Measurements from ENCODE around the gene THRB.

The THRB gene

DNA sequence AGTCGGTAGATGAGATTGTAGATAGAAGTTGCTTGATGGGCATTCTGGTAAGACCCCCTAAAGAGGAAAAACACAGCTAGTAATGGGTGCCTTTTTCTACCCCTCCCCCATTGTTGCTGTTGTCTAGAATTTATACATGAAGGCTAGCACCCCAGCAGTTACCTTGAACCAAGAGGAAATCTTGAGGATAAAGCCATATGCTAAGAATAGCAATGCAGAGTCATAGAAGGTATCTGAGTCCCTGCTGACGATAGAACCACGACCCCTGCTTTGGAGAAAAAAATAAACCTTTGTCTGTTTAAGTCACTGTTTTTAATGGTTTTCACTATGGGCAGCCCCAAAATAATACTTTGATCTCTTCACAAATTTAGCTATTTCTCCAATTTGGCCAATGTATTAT lies 162.6 kb downstream of the THRB start:
- no peaks in the 10 kb centered on the region for H3K9me2 ChIP-seq (ENCODE audit: low read depth, low read length)
- H3K79me2 ChIP-seq (ENCODE audit: insufficient read depth, low read length) = no peaks in the 10 kb centered on the region
- no peaks in the 10 kb centered on the region for H3K36me3 ChIP-seq (ENCODE audit: insufficient read depth, low read length)
- H3K27me3 ChIP-seq (ENCODE audit: insufficient read depth, low read length) = no peaks in the 10 kb centered on the region
- no peak overlapping the region for H3K9ac ChIP-seq (ENCODE audit: low read length)
- no peak for TF ChIP-seq EZH2 (IDR thresholded peaks at IDR 0.05; ENCODE audit: borderline replicate concordance, low read length)
- no peak for TF ChIP-seq CTCF (IDR thresholded peaks at IDR 0.05; ENCODE audit: low read length)
- H2AFZ ChIP-seq (ENCODE audit: low read length) = no peak overlapping the region
- H3K27ac ChIP-seq (ENCODE audit: low read depth, low read length, poor library complexity, severe bottlenecking) = no peak overlapping the region
- no peak overlapping the region for H3K4me3 ChIP-seq (ENCODE audit: low read depth, low read length, poor library complexity, severe bottlenecking)
- H3F3A ChIP-seq (ENCODE audit: insufficient read depth, low read length) = no peaks in the 10 kb centered on the region
- no peaks in the 10 kb centered on the region for H4K20me1 ChIP-seq (ENCODE audit: insufficient read depth, low read length)
- H3K4me2 ChIP-seq (ENCODE audit: low read length) = no peak overlapping the region
- H3K4me1 ChIP-seq (ENCODE audit: insufficient read depth, low read length, severe bottlenecking) = no peaks in the 10 kb centered on the region
- H3K9me3 ChIP-seq (ENCODE audit: low read length) = no peaks in the 10 kb centered on the region

DNA sequence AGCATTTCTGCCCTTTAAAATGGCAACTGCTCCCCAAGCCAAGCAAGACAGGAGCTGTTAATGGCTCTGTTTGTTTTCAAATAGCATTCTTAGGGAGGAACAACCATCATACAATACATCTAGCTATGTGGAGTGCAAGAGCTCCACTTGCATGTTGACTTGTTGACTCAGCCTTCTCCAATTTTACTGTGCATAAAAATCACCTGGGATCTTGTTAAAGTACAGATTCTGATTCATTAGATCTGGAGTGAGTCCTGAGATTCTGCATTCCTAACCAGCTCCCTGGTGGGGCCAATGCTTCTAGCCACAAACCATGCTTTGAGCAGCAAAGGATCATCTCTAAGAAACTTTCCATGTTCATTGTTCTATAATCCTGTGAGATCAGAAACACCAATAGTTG lies 171.4 kb downstream of the THRB start:
- no peaks in the 10 kb centered on the region for H4K20me1 ChIP-seq (ENCODE audit: insufficient read depth, low read length)
- no peak overlapping the region for H3K9ac ChIP-seq (ENCODE audit: low read length)
- no peaks in the 10 kb centered on the region for H3K9me2 ChIP-seq (ENCODE audit: low read depth, low read length)
- H3K4me1 ChIP-seq (ENCODE audit: insufficient read depth, low read length, severe bottlenecking) = no peaks in the 10 kb centered on the region
- no peak overlapping the region for H3K4me3 ChIP-seq (ENCODE audit: low read depth, low read length, poor library complexity, severe bottlenecking)
- no peaks in the 10 kb centered on the region for H3K9me3 ChIP-seq (ENCODE audit: low read length)
- H3F3A ChIP-seq (ENCODE audit: insufficient read depth, low read length) = no peaks in the 10 kb centered on the region
- TF ChIP-seq CTCF (IDR thresholded peaks at IDR 0.05; ENCODE audit: low read length) (no peak), EZH2 (IDR thresholded peaks at IDR 0.05; ENCODE audit: borderline replicate concordance, low read length) (no peak)
- no peaks in the 10 kb centered on the region for H3K36me3 ChIP-seq (ENCODE audit: insufficient read depth, low read length)
- H3K79me2 ChIP-seq (ENCODE audit: insufficient read depth, low read length) = no peaks in the 10 kb centered on the region
- H3K4me2 ChIP-seq (ENCODE audit: low read length) = no peak overlapping the region
- H3K27ac ChIP-seq (ENCODE audit: low read depth, low read length, poor library complexity, severe bottlenecking) = no peak overlapping the region
- H3K27me3 ChIP-seq (ENCODE audit: insufficient read depth, low read length) = no peaks in the 10 kb centered on the region
- no peak overlapping the region for H2AFZ ChIP-seq (ENCODE audit: low read length)

DNA sequence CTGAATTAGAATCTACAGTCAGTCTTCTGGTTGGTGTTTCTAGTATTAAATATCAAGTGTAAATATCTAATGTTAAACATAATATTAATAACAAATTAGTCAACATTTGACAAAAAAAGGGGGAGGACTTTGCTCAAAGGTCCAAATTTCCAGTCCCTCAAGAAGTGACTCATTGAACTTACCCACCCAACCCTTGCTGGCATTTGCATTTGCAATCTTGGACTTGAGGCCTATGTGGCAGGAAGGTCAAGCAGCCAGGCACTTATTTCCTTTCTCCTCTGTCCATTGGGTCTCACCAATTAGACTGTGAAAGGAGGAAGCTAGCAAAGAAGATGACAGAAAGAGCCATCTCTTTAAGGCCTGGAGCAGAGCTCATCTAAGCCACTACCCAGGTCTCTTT lies 174.0 kb downstream of the THRB start:
- Histone ChIP-seq H3K9me3 (ENCODE audit: low read length) (no peaks in the 10 kb centered on the region), H3K79me2 (ENCODE audit: insufficient read depth, low read length) (no peaks in the 10 kb centered on the region), H2AFZ (ENCODE audit: low read length) (no peak overlapping the region), H3K4me2 (ENCODE audit: low read length) (no peak overlapping the region), H3F3A (ENCODE audit: insufficient read depth, low read length) (no peaks in the 10 kb centered on the region), H3K27me3 (ENCODE audit: insufficient read depth, low read length) (no peaks in the 10 kb centered on the region), H3K27ac (ENCODE audit: low read depth, low read length, poor library complexity, severe bottlenecking) (no peak overlapping the region), H3K9ac (ENCODE audit: low read length) (no peak overlapping the region), H3K36me3 (ENCODE audit: insufficient read depth, low read length) (no peaks in the 10 kb centered on the region), H3K4me3 (ENCODE audit: low read depth, low read length, poor library complexity, severe bottlenecking) (no peak overlapping the region), H4K20me1 (ENCODE audit: insufficient read depth, low read length) (no peaks in the 10 kb centered on the region), H3K9me2 (ENCODE audit: low read depth, low read length) (no peaks in the 10 kb centered on the region), H3K4me1 (ENCODE audit: insufficient read depth, low read length, severe bottlenecking) (no peaks in the 10 kb centered on the region)
- no peak for TF ChIP-seq EZH2 (IDR thresholded peaks at IDR 0.05; ENCODE audit: borderline replicate concordance, low read length)
- TF ChIP-seq CTCF (IDR thresholded peaks at IDR 0.05; ENCODE audit: low read length) = no peak
